GM19239 (cell line): ENCODE data around the gene DMD.

Experiments used
- DNase-seq: peaks from one replicate; pipeline ENCODE4 v3.0.0; 2011; ENCODE audit warnings: low spot score; ENCODE audit not compliant: insufficient read length
- FAIRE-seq: peaks from 2 replicates; lab custom pipeline; 2011; peaks lifted over from hg19 to GRCh38; lab: Jason Lieb, UNC

Gene DMD

DNA sequence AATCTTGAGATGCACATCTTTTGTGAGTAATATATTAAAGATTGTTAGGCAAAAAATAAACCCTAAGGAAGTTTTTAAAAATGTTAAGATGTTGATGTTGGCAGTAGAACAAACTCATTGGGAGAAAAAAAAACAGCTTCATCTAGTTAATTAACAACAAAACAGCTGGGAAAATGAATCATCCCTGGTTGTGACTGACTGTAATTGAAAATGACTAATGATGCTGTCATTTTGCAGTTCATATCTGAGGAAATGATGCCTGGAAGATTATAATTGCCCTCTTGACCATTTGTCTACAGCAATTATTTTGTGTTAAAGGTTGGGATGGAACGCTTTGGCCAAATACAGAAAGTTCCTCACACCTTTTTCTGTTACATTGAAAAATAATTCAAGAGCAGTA, 1379.1 kb downstream of the DMD start:
- no peak for DNase-seq
- no peak for FAIRE-seq

DNA sequence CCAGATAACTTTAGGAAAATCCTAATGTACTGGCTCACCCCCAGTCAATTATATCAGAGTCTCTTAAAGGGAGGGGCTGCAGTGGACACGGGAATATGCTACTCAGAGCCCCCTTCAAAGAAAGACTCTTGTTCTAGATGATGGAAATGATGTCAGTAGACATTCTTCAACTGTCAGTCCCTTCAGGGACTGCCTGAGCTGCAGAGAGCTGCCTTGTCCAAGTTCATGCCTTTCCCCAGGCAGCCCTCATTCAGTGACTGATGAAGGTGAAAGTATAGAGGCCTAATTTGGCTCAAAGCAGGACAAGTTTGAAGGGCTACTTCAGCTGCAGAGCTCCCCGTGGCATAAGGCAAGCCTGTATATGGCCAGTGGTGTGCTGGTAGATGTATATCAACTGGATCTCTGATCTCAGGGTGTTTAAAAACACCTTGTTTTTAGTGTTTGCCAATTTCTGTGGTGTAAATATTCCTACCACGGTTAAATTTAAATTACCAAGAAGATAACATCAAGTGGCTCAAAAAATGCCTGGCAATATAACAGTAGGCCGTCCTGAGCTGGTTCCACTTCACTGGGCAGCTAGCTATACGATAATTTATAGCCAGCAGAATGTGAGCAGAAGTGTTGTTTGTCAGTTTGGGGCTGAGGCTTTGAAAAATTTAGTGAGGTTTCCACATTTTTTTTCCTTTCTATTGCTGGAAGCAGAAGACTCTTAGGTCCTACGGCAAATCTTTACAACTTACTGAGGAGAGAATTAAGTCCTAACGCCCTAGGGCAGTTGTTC, 1390.7 kb downstream of the DMD start:
- DNase-seq (no peak), FAIRE-seq (no peak)

DNA sequence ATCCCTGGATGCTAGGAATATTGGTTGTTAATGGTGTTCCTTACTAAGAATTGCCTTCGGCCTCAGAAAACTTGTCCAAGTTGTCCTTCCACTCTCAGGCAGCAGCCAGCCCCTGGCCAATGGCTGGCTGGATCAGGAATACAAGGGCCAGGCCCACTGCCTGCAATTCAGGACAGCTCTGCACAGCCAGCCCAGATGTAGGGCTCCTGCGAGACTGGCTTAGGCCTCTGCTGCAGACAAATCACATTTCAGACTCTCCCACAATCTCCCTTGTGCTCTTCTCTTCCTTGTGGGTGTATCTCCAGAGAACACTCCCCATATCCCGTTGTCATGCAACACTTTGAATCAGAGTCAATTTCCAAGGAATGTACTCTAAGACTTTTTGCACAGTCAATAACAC, 1391.9 kb downstream of the DMD start:
- no peak for DNase-seq
- FAIRE-seq: no peak

DNA sequence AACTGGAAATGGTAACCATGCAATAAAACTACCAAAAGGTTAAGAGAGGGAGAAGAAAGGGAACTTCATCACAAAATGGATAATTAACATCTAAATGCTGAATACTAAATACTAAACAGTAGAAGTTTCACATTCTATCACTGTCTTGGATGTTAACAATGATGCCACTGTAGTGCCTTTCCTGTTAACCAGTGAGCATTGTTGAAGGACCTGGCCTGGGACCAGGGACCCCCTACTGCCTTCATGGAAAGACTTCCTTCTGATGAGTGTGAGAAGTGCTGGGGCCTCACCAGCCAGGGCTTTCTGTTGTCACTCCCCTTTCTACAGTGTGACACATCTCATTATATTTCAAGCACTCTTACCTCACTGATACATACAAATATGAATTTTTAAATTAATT, 1400.2 kb downstream of the DMD start:
- FAIRE-seq (no peak), DNase-seq (no peak)

DNA sequence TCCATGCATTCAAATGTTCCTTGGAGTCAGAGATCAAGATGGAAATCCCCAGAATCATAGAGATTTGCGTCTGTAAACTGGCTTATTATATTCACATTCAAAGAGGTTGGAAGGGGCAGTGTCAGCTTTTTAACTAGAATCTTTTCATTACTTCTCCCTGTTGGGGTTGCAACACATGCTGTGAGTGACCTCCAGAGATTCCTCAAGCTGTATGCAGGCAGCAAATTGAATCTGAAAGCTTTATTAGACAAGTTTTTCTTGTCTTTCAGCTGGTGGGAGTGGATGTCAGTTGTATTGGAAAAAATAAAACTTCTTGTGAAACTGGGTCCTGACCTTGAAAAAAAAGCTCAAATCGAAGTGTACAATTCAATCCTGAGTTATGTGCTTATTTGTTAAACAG, 1403.0 kb downstream of the DMD start:
- FAIRE-seq (no peak), DNase-seq (no peak)

DNA sequence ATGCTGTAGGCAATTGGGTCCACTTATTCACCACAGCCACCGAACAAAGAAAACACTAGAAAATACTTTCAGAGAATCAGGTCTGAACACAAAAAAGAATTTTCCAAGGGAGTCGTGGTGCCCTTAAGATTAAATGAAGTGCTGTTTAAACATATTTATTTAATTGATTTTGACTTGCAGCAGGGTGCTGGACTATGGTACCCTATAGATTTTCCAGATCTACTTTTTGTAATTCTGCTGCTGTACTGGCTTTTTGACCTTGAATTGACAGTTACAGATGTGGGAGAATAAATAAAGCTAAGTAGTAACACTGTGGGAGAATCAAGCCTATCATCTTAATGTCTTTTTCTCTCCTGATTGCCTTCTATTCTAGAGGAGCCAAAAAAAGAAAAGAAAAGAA, 1404.2 kb downstream of the DMD start:
- DNase-seq: no peak
- no peak for FAIRE-seq

DNA sequence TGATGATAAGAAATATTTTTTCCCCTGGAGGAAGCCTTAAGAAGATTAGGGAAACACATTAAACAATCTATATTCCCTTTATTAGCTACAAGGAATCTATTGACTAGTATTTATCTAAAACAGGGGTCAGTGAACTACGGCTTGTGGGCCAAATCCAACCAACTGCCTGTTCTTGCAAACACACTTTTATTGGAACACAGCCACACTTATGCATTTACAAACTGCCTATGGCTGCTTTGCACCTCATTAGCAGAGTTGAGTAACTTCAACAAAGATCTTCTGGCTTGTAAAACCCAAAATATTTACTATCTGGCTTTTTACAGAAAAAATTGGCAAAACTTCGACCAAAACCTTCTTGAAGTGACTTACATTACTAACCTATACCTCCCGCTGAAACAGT, 1405.6 kb downstream of the DMD start:
- DNase-seq (no peak), FAIRE-seq (no peak)

DNA sequence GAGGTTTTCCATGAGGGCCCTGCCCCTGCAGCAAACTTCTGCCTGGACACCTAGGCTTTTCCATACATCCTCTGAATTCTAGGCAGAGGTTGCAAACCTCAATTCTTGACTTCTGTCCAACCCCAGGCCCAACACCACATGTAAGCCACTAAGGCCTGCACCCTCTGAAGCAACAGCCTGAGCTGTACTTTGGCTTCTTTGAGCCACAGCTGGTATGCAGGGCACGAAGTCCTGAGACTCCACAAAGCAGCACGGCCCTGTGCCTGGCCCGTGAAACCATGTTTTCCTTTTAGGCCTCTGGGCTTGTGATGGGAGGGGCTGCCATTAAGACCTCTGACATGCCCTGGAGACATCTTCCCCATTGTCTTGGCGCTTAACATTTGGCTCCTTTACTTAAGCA, 1411.1 kb downstream of the DMD start:
- FAIRE-seq: no peak

DNA sequence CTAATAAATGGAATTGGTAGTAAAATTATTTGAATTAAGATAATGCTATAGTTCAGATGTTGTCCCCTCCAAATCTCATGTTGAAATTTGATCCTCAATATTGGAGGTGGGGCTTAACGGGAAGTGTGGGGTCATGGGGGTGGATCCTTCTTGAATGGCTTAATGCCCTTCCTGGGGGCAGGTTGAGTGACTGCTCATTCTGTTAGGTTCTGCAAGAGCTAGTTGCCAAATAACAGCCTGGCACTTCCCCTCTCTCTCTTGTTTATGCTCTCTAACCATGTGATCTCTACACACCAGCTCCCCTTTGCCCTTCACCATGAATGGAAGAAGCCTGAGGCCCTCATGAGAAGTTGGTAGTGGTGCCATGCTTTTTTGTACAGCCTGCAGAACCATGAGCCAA, 1414.7 kb downstream of the DMD start:
- FAIRE-seq (no peak), DNase-seq (no peak)

More for the DNA sequence above, 1411.1 kb downstream of the DMD start:
- no peak for DNase-seq

DNA sequence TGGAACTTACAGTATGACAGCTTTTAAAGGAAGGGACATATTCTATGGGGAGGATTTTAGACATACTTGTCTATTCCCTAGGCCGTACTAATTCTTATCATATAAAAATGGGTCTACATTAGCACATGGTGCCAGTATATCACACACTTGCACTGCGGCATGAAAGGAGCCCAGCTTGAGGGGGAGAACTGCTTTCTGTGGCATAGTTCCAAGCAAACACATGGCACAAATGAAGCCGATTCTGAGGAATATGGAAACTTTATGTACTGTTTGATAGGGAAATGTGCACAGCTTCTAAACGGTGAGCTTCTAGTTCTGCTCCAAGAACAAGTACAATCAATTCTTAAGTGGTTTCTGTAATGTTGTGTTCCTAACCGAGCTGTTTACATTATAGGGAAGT, 1463.9 kb downstream of the DMD start:
- DNase-seq (no peak), FAIRE-seq (no peak)

DNA sequence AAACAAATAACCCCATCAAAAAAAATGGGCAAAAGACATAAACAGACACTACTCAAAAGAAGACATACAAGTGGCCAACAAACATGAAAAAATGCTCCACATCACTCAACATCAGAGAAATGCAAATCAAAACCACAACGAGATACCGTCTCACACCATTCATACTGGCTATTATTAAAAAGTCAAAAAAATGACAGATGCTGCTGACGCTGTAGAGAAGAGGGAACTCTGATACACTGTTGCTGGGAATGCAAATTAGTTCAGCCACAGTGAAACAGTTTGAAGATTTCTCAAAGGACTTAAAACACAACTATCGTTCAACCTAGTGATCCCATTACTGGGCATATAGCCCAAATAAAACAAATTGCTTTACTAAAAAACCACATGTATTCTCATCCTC, 1468.3 kb downstream of the DMD start:
- no peak for DNase-seq
- no peak for FAIRE-seq

DNA sequence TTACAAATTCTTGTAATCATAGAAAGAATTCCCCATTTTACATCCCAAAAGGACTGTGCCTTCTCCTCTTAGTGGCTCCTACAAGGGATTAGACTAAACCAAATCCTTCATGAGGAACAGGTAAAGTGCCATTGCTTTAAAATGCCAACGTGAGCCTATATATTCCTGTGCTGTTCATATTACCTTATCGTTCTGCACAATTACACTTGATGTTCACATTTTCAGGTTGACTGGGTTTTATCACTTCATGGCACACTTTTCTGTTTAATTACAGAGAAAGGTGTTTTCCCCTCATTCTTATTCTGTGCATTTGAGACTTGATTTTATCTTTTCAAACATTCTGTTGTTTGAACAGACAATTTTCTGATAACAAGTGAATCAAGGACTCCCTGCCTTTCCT, 1493.9 kb downstream of the DMD start:
- FAIRE-seq (no peak), DNase-seq (no peak)

DNA sequence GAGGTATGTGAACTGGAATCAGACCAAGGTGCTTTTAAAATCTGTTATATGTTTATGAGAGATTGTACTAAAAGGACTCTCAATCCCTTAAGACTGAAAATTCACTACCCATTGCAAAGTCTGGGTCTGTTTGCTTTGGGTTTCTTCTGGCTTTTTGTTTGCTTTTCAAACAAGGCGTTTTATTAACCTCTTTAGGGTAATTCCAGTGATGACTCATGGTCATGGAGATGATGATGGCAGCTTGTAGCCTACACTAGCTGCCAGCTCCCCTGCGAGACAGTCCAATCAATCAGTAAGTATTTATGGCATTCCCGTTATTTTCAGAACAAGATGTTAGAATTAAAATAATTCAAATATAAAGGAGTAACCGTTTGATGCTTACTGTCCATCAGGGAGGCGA, 1495.7 kb downstream of the DMD start:
- no peak for FAIRE-seq
- no peak for DNase-seq

DNA sequence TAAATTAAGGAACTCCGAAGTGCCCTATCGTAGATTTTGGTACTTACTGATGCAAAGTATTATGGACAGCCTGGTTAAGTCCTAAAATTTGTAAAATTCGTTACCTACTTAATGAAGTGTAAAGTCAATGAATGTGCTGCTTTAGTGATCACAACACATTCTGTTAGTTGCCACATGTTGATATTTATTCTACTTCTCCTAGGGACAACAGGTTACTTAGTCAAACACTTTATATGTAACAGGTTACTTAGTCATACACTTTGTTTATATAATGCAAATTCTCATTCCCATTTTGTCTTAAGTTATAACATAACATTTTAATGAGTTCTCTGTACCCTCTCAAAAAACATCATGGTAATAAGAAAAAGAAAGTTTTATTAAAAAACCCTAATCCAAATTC, 1496.6 kb downstream of the DMD start:
- FAIRE-seq: no peak
- DNase-seq: no peak

DNA sequence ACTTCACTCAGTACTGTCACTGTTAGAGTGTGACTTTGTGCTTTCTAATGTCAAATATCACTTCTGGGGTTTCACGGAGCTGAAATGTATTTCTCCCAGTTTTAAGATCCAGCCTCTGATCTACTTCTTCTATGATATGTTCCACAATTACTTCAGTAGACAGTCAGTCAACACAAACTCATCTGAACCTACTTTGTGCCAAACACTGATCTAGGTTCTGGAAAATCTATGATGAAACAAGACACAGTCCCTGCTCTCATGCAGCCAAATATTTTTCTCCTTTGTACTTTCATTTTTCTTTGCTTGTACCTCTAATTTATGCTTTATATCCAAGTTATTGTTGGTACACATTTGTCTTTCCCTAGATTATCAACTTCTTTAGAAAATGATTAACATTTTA, 1498.2 kb downstream of the DMD start:
- no peak for FAIRE-seq
- no peak for DNase-seq

DNA sequence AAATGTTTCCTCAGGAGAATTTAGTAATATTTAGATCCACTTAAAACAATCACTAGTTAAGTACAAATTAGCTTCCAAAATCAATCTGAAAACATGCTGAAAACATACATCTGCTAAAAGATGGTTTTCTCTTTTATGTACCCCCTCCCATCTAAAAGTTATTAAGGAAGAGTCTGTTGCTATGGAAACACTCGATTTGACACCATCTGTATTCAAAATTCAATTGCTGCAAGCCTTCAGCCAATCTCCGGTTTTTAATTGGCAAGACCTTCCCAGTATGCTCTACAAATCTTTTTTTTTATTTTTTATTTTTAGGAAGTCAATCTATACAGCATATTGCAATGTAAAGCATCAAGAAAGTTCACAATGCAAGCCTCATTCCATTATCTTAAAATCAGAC, 1500.2 kb downstream of the DMD start:
- FAIRE-seq (no peak), DNase-seq (no peak)

DNA sequence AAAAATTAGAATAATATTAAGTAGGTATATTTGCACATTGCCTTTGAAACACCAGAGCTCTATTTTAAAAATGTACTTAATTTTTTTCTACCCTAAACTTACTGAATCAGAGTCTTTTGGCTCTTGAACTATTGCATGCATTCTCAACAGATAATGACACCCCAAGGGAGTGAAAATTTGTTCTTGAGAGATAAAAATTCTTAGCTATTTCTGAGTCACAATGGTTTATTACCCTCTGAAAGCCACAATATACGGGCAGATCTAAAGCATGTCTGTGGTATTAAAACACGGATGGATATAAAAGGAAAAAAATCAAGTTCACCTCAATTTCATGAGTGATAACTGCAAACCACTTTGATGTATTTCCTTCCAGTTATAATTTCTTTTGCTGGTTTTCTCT, 1503.2 kb downstream of the DMD start:
- FAIRE-seq: no peak
- DNase-seq: no peak

DNA sequence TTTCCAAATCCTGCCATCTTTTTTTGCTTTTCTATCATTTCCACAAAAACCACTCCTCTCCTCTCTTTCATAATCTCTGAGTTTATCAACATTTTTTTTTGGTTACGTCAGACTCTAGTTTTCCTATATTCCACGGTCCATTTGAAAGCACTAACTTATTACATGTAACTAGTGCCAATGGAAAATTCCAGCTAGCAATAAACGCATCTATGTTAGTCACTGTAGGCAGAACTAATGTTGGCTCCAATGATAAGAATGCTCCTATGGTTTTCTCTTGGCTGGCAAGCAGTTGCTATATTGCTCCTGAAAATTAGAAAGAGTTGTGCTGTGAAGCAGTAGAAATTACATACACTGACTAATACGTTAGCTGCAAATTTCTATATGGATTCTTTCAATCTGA, 1504.9 kb downstream of the DMD start:
- FAIRE-seq: peak; percentile 44
- DNase-seq: no peak

DNA sequence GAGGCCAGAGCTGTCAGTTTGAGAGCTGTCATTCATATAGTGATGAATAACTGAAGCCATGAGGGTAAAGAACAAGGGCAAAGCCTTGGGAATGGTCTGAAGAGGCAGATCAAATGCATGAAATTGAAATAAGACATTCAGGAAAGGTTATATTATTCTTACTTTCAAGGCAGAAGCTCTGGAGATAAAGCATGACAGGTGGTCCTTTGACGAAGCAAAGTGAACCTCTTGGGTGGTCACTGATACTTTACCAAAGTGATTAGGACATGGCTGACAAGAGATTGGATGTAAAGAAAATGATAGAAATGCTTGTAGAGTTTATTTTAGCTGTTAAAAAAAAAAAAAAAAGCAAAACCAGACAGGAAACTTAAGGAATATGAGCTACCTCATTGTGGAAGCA, 1505.5 kb downstream of the DMD start:
- no peak for FAIRE-seq
- no peak for DNase-seq

DNA sequence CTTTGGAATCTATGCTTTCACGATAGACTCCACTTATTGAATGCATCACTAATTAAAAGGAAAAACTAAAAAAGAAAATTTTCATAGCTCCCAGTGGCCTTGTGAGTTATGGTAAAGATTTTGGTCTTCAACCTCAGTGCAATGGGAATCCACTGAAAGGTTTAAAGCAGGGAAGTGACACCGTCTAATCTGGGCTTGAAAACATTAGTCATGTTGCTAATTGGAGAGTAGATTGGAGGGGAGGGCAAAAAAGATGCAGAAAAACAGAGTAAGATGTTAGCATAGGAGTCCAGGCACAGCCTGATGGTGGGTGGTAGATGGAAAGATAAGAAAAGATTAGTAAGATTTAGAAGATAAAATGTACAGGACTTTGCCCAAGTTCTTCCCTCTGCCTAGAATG, 1506.4 kb downstream of the DMD start:
- FAIRE-seq (no peak), DNase-seq (no peak)

DNA sequence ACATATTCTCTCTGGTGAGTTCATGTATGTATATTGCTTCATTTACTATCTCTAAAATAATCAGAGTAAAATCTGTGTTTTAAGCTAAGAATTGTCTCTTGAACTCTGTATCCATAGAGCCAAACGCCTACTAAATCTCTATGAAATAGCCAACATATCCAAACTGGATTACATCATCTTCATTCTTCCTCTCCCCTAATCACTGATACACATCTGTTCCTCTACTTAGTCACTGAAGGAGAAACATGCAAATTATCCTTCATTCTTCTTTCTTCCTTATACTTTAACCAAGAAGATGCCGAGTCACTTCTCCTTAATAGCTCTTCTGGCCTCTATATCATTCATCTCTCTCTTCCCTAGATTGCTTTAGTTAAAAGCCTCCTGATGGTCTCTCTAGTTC, 1509.1 kb downstream of the DMD start:
- FAIRE-seq: no peak
- DNase-seq: no peak

DNA sequence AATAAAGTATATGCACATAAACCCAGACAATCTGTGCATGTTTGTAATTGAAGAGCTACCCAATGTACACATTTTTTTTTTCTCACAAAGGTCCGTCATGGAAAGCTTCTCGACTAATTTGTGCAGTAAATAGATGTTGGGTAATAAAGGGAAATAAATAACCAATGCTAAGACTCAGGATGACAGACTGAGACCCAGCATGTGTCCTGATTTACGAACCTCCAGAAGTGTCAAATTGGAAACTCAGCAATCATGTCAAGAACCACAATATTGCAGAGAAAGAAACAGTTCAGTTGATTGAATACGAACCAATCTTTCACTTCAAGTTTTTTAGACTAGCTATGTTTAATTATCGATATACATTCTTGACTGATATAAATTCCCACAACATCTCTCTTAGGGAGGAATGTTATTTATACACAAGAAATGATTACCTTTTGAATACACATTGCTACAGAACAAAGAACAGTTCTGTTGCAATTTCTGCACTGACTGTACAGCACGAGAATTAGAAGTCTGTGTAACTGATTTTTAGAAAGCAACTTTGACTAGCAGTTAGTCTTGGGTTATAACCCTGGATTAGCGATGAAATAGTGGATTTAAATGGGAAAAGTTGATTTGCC, 1513.9 kb downstream of the DMD start:
- no peak for FAIRE-seq

More for the DNA sequence above, 1513.9 kb downstream of the DMD start:
- DNase-seq: no peak
